GM18498 (cell line): ENCODE data around the gene ZEB1.
A peak's percentile ranks its signal among the peaks of the same experiment; 100 is the strongest.

Experiments used
- ATAC-seq: cut with Tn5 transposase; IDR thresholded peaks from one replicate; pipeline ENCODE4 v1.9.1; 2021; ENCODE audit warnings: mild to moderate bottlenecking, moderate library complexity; ENCODE audit not compliant: unreplicated experiment

Gene ZEB1

GRCh38 chr10:31318854-31319601 lies at the start of gene ZEB1:
ZEB1 (plus strand) TSS chr10:31319216; CDS start chr10:31319235, 19 bp downstream.
- ATAC-seq: peak; percentile 40

GRCh38 chr10:31270954-31271353 lies 48.1 kb upstream of the ZEB1 start:
- no peak for ATAC-seq

GRCh38 chr10:31272841-31273240 lies 46.2 kb upstream of the ZEB1 start:
- no peak for ATAC-seq

GRCh38 chr10:31273789-31274188 lies 45.2 kb upstream of the ZEB1 start:
- ATAC-seq: no peak

GRCh38 chr10:31274310-31274709 lies 44.7 kb upstream of the ZEB1 start:
- no peak for ATAC-seq

- no peak for ATAC-seq
Measured at GRCh38 chr10:31278279-31278941, 40.6 kb upstream of the ZEB1 start.

GRCh38 chr10:31280972-31281371 lies 38.0 kb upstream of the ZEB1 start:
- ATAC-seq: no peak

GRCh38 chr10:31288001-31288400 lies 31.0 kb upstream of the ZEB1 start:
- ATAC-seq: no peak

GRCh38 chr10:31288962-31289361 lies 30.1 kb upstream of the ZEB1 start:
- no peak for ATAC-seq

GRCh38 chr10:31290386-31290785 lies 28.6 kb upstream of the ZEB1 start:
- no peak for ATAC-seq

GRCh38 chr10:31291123-31291522 lies 27.9 kb upstream of the ZEB1 start:
- ATAC-seq: no peak

- no peak for ATAC-seq
Measured at GRCh38 chr10:31294558-31294957, 24.5 kb upstream of the ZEB1 start.

GRCh38 chr10:31296754-31297153 lies 22.3 kb upstream of the ZEB1 start:
- ATAC-seq: no peak

- no peak for ATAC-seq
Measured at GRCh38 chr10:31299119-31299518, 19.9 kb upstream of the ZEB1 start.

- no peak for ATAC-seq
Measured at GRCh38 chr10:31303212-31303611, 15.8 kb upstream of the ZEB1 start.

- ATAC-seq: no peak
Measured at GRCh38 chr10:31304291-31304970, 14.6 kb upstream of the ZEB1 start.

- no peak for ATAC-seq
Measured at GRCh38 chr10:31313396-31313795, 5.6 kb upstream of the ZEB1 start.

GRCh38 chr10:31314256-31315150 lies 4.5 kb upstream of the ZEB1 start:
- no peak for ATAC-seq

GRCh38 chr10:31315453-31315852 lies 3.6 kb upstream of the ZEB1 start:
- ATAC-seq: no peak

- ATAC-seq: no peak
Measured at GRCh38 chr10:31317171-31317570, 1.8 kb upstream of the ZEB1 start.
